Common myeloid progenitor, CD34-positive (primary cell): ENCODE results near the gene B3GALT6.

Experiments
- CTCF ChIA-PET: fragments of 350-600 bp; sonication (Branson Sonifier 250); formaldehyde crosslinking; loops from one replicate; lab custom pipeline; 2021; ENCODE audit warnings: antibody characterized with exemption; lab: Charles Lee
- POLR2A ChIA-PET: fragments of 350-600 bp; sonication (Branson Sonifier 250); formaldehyde crosslinking; loops from one replicate; lab custom pipeline; 2021; ENCODE audit warnings: antibody characterized with exemption; lab: Charles Lee
- DNase-seq, 3 donors: peaks; one replicate each; pipeline versions ENCODE4 v3.0.0 to v3.0.0-alpha.2; 2013
- H3K27ac ChIP-seq, 2 experiments: 1 replicate in 1 of 2; 2 replicates in 1 of 2; pipeline ENCODE4 v1.7.0; 2013; ENCODE audit warnings: inconsistent platforms in 2 of 2, low read length in 2 of 2, mild to moderate bottlenecking in 2 of 2, low read depth in 1 of 2, moderate library complexity in 1 of 2; ENCODE audit not compliant: severe bottlenecking in 2 of 2, insufficient read depth in 1 of 2, poor library complexity in 1 of 2
- H3K27me3 ChIP-seq, 5 experiments: replicated peaks in 2 of 5; 1 replicate in 3 of 5; 2 replicates in 2 of 5; pipeline versions ENCODE4 v1.6.1 to v1.7.0; 2013; ENCODE audit warnings: low read length in 4 of 5, mild to moderate bottlenecking in 2 of 5, moderate library complexity in 2 of 5, inconsistent platforms in 1 of 5; ENCODE audit not compliant: insufficient read depth in 5 of 5, control insufficient read depth in 4 of 5
- H3K36me3 ChIP-seq, 4 experiments: 1 replicate in 2 of 4; 2 replicates in 2 of 4; pipeline versions ENCODE4 v1.6.1 to v1.7.0; 2013; ENCODE audit warnings: low read length in 3 of 4, control low read depth in 1 of 4, mild to moderate bottlenecking in 1 of 4; ENCODE audit not compliant: control insufficient read depth in 4 of 4, insufficient read depth in 4 of 4
- H3K4me1 ChIP-seq, 4 experiments: 1 replicate in 3 of 4; 2 replicates in 1 of 4; pipeline versions ENCODE4 v1.6.1 to v1.7.1; 2013; ENCODE audit warnings: low read length in 3 of 4, mild to moderate bottlenecking in 3 of 4, control low read depth in 1 of 4, inconsistent platforms in 1 of 4, moderate library complexity in 1 of 4; ENCODE audit not compliant: control insufficient read depth in 4 of 4, insufficient read depth in 4 of 4; ENCODE audit errors: control extremely low read depth in 1 of 4
- H3K4me3 ChIP-seq, 7 experiments: 1 replicate in 4 of 7; 2 replicates in 3 of 7; pipeline versions ENCODE4 v1.5.1 to v1.7.0; 2013; ENCODE audit warnings: mild to moderate bottlenecking in 7 of 7, low read length in 6 of 7, moderate library complexity in 6 of 7, inconsistent platforms in 2 of 7, low read depth in 2 of 7, control low read depth in 1 of 7; ENCODE audit not compliant: insufficient read depth in 4 of 7, control insufficient read depth in 1 of 7; ENCODE audit errors: extremely low read depth in 1 of 7
- H3K9me3 ChIP-seq, 5 experiments: 1 replicate in 4 of 5; 2 replicates in 1 of 5; pipeline versions ENCODE4 v1.6.1 to v1.7.1; 2013; ENCODE audit warnings: low read length in 4 of 5, mild to moderate bottlenecking in 2 of 5, inconsistent platforms in 1 of 5, low read depth in 1 of 5, moderate library complexity in 1 of 5; ENCODE audit not compliant: control insufficient read depth in 4 of 5, insufficient read depth in 2 of 5; ENCODE audit errors: control extremely low read depth in 1 of 5
- WGBS: methylation state at CpG from one replicate; pipeline ENCODE4 v1.1.5; 2013; ENCODE audit not compliant: insufficient coverage; 5-methylcytosine and 5-hydroxymethylcytosine counted together

Gene B3GALT6

DNA sequence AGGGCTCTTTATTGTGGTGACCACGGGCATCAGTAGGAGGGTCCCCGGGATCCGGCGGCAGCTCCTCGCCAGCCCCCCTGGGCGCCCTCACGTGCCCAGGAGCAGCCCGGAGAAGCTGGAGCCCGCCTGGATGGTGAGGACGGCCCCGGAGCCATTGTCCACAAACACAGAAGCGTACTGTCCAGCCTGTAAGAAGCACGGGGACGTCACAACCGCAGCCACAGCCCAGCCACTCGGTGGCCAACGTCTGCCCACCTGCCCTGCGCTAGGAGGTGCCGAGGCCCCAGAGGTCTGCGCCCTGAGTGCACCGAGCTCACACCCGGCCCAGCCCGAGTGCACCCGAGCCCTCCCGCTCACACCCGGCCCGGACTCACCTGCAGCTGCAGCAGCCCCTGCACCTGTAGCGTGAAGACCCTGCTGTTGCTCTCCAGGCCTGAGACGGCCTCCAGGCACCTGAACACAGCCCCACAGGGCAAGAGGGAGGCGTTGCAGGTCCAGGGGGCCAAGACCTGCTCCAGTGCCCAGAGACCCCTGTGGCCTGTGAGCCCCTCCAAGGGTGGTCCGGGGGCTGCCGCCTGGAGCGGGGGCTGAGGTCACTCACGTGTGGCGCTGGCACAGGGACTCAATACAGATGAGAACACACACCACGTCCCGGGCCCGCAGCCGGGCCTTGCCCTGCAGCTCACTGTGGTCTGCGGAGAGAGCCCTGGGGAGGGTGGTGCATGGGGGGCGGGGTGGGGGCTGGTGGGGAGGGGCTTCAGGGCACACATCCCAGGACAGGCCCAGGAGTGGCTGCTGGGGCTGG, 10.6 kb downstream of the B3GALT6 start:
- Histone ChIP-seq H3K4me3 (no peak overlapping the region), H3K27me3 (peaks cover 0 to 57% (median 5%) of the 10 kb centered on the region in 5 experiments), H3K36me3 (no peaks in the 10 kb centered on the region), H3K9me3 (no peaks in the 10 kb centered on the region), H3K27ac (no peak overlapping the region), H3K4me1 (peaks cover 0 to 10% (median 3%) of the 10 kb centered on the region in 4 experiments)
- no peak for DNase-seq
- CTCF ChIA-PET: interaction anchor here (0.8 to 1.0 kb wide), 3 partner anchors 8 to 120 kb away, joined by 3 to 4 read pairs (median 4); no protein-coding TSS in a partner anchor
- WGBS: 96% methylated on average over 35 of the region's 41 CpGs
- POLR2A ChIA-PET: no interaction called here

DNA sequence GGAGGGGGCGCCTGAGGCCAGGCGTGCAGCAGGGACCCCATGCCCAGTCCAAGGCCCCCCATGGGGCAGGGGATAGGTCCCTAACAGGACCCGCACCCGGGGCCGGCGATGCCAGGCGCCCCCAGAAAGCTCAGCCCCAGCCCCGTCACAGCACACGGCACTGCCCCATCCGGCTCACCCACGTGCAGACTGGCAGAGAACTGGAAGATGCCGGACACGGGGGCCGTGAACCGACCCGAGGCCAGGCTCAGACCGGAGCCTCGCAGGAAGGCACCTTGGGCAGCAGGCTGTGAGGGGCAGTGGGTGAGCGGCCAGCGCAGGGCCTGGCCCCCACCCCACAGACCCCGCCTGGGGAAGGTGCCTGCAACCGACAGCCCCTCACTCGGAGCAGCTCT, 11.2 kb downstream of the B3GALT6 start:
- 95% methylated on average over 21 of the region's 23 CpGs for WGBS
- ChIA-PET CTCF (interaction anchor here (0.8 to 1.4 kb wide), 2 partner anchors 12 to 122 kb away, joined by 3 read pairs; no protein-coding TSS in a partner anchor), POLR2A (no interaction called here)

DNA sequence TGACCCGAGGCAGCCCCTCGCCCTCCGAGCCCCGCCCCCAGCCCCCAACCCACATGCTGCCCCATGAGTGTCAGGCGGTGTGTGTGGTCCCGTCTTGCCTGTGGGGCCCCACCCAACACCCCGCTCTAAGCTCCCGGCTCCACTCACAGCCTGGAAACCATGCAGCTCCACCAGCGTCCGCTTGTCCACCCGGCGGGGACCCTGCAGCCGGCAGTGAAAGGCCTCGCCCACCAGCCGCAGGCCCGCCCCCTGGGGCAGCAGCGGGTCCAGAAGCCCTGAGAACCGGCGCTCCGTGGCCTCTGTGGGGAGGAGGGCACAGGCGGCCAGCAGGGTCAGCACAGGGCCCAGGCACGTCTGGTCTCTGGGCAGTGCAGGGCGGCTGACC, 11.8 kb downstream of the B3GALT6 start:
- Histone ChIP-seq H3K4me1 (peaks cover 0 to 10% (median 3%) of the 10 kb centered on the region in 4 experiments), H3K4me3 (no peak overlapping the region), H3K27me3 (peaks cover 0 to 56% (median 6%) of the 10 kb centered on the region in 5 experiments), H3K27ac (no peak overlapping the region), H3K36me3 (no peaks in the 10 kb centered on the region), H3K9me3 (no peaks in the 10 kb centered on the region)
- CTCF ChIA-PET: interaction anchor here (1.4 kb wide), 1 partner anchor 123 kb away, joined by 3 read pairs; no protein-coding TSS in a partner anchor
- no peak for DNase-seq
- WGBS: 97% methylated on average over 16 of the region's 23 CpGs
- POLR2A ChIA-PET: no interaction called here

More for the DNA sequence above, 11.2 kb downstream of the B3GALT6 start:
- no peaks in the 10 kb centered on the region for H3K36me3 ChIP-seq
- H3K27me3 ChIP-seq: peaks cover 0 to 57% (median 6%) of the 10 kb centered on the region in 5 experiments
- no peak overlapping the region for H3K27ac ChIP-seq
- peaks cover 0 to 10% (median 3%) of the 10 kb centered on the region in 4 experiments for H3K4me1 ChIP-seq
- H3K4me3 ChIP-seq: no peak overlapping the region
- H3K9me3 ChIP-seq: no peaks in the 10 kb centered on the region
- no peak for DNase-seq

DNA sequence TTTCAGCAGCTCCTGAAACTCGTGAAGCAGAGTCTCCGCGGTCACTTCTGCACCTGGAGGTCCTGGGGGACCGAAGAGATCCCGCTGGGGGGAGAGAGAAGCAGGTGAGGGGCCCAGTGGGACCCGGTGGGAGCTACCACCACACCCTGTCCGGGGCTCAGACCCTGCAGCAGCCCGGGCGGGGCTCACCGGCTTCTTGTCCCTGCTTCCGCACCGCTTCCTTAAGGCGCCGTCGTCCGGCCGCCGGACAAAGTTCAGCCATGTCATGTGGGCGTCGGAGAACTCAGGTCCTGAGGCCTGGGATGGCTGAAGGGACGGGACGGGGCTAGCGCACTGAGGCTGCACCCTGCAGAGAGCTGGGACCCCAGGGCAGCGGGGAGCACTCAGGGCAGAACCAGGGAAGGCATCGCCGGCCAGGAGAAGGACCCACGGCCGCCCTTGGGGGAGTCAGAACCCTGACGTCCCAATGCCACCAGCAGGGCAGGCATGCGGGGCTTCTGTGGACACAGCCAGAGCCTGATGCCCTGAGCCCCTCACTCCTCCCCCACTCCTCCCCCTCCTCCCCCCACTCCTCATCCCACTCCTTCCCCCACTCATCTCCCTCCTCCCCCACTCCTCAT, 12.3 kb downstream of the B3GALT6 start:
- DNase-seq: no peak
- Histone ChIP-seq H3K36me3 (no peaks in the 10 kb centered on the region), H3K27ac (no peak overlapping the region), H3K9me3 (no peaks in the 10 kb centered on the region), H3K4me3 (no peak overlapping the region), H3K4me1 (peaks cover 0 to 10% (median 3%) of the 10 kb centered on the region in 4 experiments), H3K27me3 (peaks cover 0 to 51% (median 6%) of the 10 kb centered on the region in 5 experiments)
- 92% methylated on average over 15 of the region's 30 CpGs for WGBS
- ChIA-PET CTCF (interaction anchor here (1.4 kb wide), 1 partner anchor 123 kb away, joined by 3 read pairs; no protein-coding TSS in a partner anchor), POLR2A (no interaction called here)

DNA sequence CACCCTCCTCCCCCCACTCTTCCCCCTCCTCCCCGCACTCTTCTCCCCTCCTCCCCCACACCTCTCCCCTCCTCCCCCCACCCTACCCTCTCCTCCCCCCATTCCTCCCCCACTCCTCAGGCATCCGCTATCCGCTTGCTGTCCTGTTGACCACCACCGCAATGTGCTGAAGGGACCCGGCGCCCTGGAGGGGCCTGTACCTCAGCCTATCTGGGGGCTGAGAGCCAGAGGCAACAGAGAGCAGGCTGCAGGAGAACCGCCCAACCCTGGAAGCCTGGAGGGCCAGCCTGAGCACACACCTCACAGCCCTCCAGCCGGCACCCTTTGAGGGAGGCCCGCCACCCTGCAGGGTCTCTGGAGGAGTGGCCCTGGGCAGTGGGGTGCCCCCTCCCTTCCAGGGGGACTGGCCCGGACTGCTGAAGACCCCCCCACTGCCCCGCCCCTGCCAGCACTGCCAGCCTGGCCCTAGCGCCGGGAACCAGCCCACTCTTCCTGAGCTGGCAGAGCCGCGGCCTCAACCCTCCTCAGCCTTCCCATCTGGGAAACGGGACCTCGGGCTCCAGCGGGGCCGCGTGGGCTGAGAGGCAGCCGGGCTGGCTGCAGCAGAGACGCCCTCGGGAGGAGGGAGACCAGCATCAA, 13.3 kb downstream of the B3GALT6 start:
- no peak overlapping the region for H3K27ac ChIP-seq
- ChIA-PET CTCF (interaction anchor here (2.2 kb wide), 1 partner anchor 123 kb away, joined by 9 read pairs; no protein-coding TSS in a partner anchor), POLR2A (no interaction called here)
- no peaks in the 10 kb centered on the region for H3K36me3 ChIP-seq
- H3K9me3 ChIP-seq: no peaks in the 10 kb centered on the region
- no peak overlapping the region for H3K4me3 ChIP-seq
- WGBS: 87% methylated on average over 18 of the region's 23 CpGs
- H3K27me3 ChIP-seq: peaks cover 0 to 41% (median 6%) of the 10 kb centered on the region in 5 experiments
- H3K4me1 ChIP-seq: peaks cover 0 to 10% (median 3%) of the 10 kb centered on the region in 4 experiments
- DNase-seq: peak in 1 of 3 donors; percentile 26

DNA sequence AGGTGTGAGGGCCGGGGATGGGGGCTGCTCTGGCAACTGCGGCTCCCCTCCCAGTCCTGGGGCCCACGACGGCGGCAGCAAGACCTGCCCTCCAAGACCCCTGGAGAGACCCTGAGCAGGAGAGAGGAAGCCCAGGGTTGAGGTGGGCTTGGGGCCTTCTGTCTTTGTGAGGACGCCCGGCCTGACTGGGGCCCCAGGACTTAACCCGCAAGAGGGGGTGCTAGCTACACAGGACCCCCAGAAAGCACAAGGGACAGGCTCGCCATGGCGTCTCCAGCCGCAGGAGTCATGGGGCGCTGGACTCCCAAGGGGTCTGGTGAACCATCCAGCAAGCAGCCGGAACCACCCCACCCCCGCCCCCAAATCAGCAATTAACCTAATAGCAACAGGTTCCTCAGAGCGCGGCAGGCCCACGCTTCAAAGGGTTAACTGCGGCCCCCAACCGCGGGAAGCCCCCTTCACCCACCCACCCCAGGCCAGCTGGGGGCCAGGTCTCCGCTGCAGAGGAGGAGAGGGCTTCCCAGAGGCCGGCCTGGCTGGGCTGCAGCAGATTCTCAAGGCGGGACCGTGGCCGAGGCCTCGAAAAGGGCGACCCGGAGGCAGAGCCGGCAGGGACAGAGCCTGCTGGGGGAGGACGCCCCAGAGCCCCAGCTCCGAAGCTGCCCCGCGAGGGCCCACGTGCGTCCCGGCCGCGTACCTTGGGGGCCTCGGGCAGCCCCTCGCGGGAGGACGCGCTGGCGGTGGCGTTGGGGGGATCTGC, 14.0 kb downstream of the B3GALT6 start:
- H3K9me3 ChIP-seq: no peaks in the 10 kb centered on the region
- 21% methylated on average over 33 of the region's 45 CpGs for WGBS
- ChIA-PET CTCF (interaction anchor here (2.2 kb wide), 1 partner anchor 124 kb away, joined by 9 read pairs; no protein-coding TSS in a partner anchor), POLR2A (no interaction called here)
- no peak overlapping the region for H3K27ac ChIP-seq
- peaks cover 0 to 3% (median 0%) of the 10 kb centered on the region in 4 experiments for H3K36me3 ChIP-seq
- no peak for DNase-seq
- H3K4me1 ChIP-seq: peaks cover 0 to 14% (median 8%) of the 10 kb centered on the region in 4 experiments
- no peak overlapping the region for H3K4me3 ChIP-seq
- peaks cover 0 to 37% (median 6%) of the 10 kb centered on the region in 5 experiments for H3K27me3 ChIP-seq
